22Rv1 (cell line): Measurements from ENCODE around the gene SPTLC2.

Experiments
- H3K27ac ChIP-seq: fragments of 450-650 bp; 2 replicates; pipeline ENCODE4 v1.5.1; 2017
- ZFX ChIP-seq: fragments of 450-650 bp; IDR thresholded peaks from 2 replicates; pipeline ENCODE4 v1.6.1; 2017; ENCODE audit warnings: antibody characterized with exemption, borderline replicate concordance
- TF ChIP-seq, protein P1 (sequence below): fragments of 450-650 bp; IDR thresholded peaks from 2 replicates; pipeline ENCODE4 v1.5.1; 2017; ENCODE audit warnings: mild to moderate bottlenecking

SPTLC2 gene

GRCh38 chr14:77489041-77489440 is 127.4 kb downstream of the SPTLC2 start:
- no peak overlapping the region for H3K27ac ChIP-seq
- TF ChIP-seq, protein P1, sequence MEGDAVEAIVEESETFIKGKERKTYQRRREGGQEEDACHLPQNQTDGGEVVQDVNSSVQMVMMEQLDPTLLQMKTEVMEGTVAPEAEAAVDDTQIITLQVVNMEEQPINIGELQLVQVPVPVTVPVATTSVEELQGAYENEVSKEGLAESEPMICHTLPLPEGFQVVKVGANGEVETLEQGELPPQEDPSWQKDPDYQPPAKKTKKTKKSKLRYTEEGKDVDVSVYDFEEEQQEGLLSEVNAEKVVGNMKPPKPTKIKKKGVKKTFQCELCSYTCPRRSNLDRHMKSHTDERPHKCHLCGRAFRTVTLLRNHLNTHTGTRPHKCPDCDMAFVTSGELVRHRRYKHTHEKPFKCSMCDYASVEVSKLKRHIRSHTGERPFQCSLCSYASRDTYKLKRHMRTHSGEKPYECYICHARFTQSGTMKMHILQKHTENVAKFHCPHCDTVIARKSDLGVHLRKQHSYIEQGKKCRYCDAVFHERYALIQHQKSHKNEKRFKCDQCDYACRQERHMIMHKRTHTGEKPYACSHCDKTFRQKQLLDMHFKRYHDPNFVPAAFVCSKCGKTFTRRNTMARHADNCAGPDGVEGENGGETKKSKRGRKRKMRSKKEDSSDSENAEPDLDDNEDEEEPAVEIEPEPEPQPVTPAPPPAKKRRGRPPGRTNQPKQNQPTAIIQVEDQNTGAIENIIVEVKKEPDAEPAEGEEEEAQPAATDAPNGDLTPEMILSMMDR: no peak
- no peak for TF ChIP-seq ZFX

GRCh38 chr14:77488558-77488957 is 127.9 kb downstream of the SPTLC2 start:
- TF ChIP-seq, protein P1: no peak
- no peak for TF ChIP-seq ZFX
- no peak overlapping the region for H3K27ac ChIP-seq

DNA sequence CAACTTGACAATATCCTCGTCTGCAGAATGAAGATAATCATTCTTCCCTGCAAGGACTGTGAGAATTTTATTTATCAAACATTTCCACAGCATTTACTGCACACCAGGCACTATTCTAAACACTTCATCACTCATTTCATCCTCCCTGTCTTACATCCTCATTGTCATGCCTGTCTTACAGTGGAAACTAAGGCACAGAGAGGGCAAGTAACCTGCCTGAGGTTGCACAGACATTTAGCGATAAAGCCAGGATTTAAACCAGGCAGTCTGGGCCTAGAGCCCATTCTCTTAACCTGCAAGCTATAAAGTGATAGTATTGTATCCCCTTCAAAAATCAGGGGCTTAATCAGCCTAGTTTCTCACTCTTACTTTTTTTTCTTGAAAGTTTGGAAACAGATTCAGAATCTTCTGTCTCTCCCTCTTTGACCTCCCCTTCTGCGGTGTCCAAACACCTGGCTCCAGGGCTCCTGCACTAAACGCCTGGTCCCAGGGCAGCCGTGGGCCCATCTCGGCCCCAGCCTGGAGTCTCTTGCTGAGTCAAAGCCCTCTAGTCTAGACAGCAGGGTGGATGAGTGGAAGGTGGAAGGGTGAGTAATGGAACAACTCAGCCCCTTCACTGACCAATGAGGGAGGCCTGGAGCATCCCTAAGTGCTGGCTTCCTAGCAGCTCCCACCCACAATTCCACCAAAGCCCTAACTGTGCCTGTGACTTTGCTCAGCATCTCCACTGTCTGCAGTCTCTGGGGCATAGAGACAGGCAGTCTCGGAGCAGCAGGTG is 130.3 kb downstream of the SPTLC2 start:
- no peak for TF ChIP-seq ZFX
- TF ChIP-seq, protein P1: no peak
- no peak overlapping the region for H3K27ac ChIP-seq

GRCh38 chr14:77485256-77485655 is 131.2 kb downstream of the SPTLC2 start:
- H3K27ac ChIP-seq: no peak overlapping the region
- TF ChIP-seq ZFX: no peak
- TF ChIP-seq, protein P1: no peak

- no peak overlapping the region for H3K27ac ChIP-seq
- TF ChIP-seq ZFX: no peak
- TF ChIP-seq, protein P1: no peak
Measured at GRCh38 chr14:77482422-77482821, 134.0 kb downstream of the SPTLC2 start.

DNA sequence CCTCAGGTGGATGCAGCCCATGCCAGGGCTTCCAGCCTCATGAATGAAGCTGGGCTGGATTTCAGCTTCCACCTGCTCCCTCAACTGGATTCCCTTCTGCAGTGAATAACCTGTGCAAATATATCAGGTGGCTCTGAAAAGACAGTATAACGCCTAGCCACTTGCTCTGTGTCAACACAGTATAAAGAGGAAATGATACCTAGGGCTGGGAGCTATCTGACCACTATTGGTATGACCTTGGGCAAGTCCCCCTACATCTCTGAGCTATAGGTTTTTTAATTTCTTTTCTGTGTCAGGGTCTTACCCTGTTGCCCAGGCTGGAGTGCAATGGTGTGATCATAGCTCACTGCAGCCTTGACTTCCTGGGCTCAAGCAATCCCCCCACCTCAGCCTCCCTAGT is 137.6 kb downstream of the SPTLC2 start:
- TF ChIP-seq, protein P1: no peak
- no peak for TF ChIP-seq ZFX
- no peak overlapping the region for H3K27ac ChIP-seq

DNA sequence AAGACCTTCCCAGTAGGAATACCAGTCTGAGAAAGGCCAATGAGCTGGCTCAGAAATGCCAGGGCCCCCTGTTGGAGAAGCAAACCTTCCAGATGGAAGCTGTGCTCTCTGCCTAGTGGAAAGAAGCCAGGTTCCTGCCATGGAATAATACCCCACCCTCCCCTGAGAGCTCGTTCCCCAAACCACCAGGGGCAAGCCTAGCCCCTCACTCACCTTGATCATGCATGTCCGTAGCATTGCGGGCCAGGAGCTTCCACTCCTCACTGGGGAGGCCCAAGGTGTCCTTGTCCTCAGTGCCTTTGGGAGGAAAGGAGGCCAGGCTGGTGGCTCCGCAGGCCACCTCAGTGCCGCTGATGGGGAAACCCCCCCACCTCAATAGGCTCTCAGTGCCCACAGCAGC is 138.4 kb downstream of the SPTLC2 start:
- H3K27ac ChIP-seq: no peak overlapping the region
- TF ChIP-seq ZFX: no peak
- TF ChIP-seq, protein P1: no peak
